Uterus (tissue), 2 donors: ENCODE data around the gene TIMM21.

Source experiments
- POLR2A ChIP-seq, 2 donors: fragments of 450-650 bp; IDR thresholded peaks; one replicate each; pipeline ENCODE4 v1.6.1; 2016; ENCODE audit warnings: antibody characterized with exemption in 2 of 2, mild to moderate bottlenecking in 1 of 2, moderate library complexity in 1 of 2
- TF ChIP-seq, protein P1 (sequence below), 4 experiments: fragments of 200-600 bp in 2 of 4; fragments of 450-650 bp in 2 of 4; sonication (generic) in 2 of 4; IDR thresholded peaks; one replicate each; pipeline ENCODE4 v1.5.1; 2016 to 2019; ENCODE audit warnings: antibody characterized with exemption in 4 of 4, mild to moderate bottlenecking in 2 of 4, moderate library complexity in 1 of 4

DNA sequence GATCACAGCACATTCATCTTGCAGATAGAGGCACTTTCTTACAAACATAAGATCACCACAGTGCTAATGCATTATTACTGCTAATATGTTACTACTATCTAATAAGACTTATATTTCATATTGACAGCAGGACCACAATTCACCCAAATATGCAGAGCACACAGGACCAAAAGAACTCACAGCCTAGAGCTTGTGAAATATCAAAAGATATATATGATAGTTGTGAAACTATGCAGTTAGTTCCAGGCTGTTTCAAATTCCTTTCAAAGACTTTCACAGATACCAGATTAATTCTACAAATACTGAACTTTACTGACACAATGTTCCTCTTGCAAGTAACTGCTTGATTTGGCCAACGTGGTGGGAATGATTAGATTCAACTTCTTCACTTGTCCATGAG, 23.7 kb upstream of the TIMM21 start:
- TF ChIP-seq, protein P1, sequence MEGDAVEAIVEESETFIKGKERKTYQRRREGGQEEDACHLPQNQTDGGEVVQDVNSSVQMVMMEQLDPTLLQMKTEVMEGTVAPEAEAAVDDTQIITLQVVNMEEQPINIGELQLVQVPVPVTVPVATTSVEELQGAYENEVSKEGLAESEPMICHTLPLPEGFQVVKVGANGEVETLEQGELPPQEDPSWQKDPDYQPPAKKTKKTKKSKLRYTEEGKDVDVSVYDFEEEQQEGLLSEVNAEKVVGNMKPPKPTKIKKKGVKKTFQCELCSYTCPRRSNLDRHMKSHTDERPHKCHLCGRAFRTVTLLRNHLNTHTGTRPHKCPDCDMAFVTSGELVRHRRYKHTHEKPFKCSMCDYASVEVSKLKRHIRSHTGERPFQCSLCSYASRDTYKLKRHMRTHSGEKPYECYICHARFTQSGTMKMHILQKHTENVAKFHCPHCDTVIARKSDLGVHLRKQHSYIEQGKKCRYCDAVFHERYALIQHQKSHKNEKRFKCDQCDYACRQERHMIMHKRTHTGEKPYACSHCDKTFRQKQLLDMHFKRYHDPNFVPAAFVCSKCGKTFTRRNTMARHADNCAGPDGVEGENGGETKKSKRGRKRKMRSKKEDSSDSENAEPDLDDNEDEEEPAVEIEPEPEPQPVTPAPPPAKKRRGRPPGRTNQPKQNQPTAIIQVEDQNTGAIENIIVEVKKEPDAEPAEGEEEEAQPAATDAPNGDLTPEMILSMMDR (IDR thresholded peaks at IDR 0.05), result no peak
- no peak for TF ChIP-seq POLR2A (IDR thresholded peaks at IDR 0.05)
